ENCODE data around the gene TSNAX. TPM values are rescaled to one million over a fixed set of nuclear protein-coding genes. Genes with fewer than 3 reads are reported as not detected.

TSNAX gene
- total and polyA plus RNA-seq, 2 of the 8 experiments (the other 6 are each of a cell fraction or from before 2014, with no cell fraction given) = 7.7 to 34.0 TPM

DNA sequence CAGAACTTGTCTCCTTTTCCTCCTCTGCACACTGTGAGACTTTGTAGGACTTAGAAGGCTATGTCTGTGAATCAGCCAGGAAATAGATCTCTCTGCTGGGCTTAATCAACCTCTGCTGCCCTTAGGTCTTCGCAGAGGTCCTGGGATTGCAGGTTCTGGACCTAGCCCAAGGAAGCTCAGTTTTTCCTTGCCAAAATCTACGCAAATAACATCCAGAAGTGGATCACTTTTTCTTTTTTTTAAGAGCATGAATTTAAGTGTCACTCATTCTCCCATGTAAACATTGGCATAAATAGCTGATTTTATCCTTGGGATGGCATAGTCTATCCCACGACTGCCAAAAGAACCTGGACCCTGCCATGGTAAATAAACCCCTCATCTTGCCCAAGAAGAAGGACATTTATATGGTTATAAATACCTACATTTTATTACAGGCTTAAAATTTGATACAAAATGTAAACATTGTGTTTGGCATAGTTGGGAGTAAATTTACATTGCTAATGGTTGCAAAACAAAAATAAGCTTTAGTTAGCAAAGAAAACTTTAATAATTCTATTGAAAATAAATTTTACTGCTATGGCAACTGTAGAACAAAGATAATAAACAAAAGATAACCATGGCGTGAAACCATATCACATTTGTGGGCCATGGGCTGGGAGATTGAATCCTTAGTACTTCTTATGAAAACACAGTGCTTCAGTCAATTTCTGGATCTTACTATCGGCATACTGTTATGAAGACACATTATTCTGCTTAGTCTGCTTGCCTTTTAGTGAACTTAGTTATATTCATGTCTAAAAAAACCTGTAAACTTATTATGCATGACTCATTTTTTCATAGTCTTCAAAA is 73.6 kb downstream of the TSNAX start (continued):
- TF ChIP-seq CBX5 (IDR thresholded peaks at IDR 0.05; ENCODE audit: low read depth, low read length) (no peak), SIRT6 (IDR thresholded peaks at IDR 0.05; ENCODE audit: low read length) (no peak), YY1 (IDR thresholded peaks at IDR 0.05; ENCODE audit: low read depth, low read length) (no peak), POLR2A (IDR thresholded peaks at IDR 0.05; ENCODE audit: control extremely low read depth in 1 of 2, low read depth in 2 of 2, low read length in 2 of 2) (no peak)
